ENCODE data around the gene NCMAP.
"Not testable (repeated sequence)": the region's sequence is repeated elsewhere in the genome, so short reads cannot be mapped to it uniquely, and the experiment has no call there.

NCMAP gene

DNA sequence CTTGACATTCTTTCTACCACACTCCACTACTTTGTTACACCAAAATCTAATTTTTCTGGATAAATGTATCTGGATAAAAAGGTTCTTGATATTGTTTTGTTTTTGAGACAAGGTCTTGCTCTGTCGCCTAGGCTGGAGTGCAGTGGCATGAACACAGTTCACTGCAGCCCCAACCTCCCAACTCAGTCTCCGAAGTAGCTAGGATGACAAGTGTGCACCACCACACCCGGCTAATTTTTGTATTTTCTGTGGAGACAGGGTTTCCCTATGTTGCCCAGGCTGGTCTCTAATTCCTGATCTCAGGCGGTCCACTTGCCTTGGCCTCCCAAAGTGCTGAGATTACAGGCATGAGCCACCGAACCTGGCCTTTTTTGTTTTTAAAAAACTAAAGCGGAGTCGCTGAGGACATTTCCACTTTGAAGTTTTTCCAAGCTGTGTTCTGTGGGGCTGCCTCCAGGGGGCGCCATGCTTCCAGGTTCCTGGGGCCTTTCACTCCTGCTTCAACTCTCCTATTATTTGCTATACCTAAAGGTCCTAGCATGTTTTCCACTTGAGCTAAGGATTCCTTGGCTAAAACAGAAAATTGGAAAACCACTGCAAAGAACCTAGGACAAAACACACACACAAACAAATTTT is 14.1 kb upstream of the NCMAP start:
- FAIRE-seq (no peak), DNase-seq (ENCODE audit: low spot score) (no peak)

DNA sequence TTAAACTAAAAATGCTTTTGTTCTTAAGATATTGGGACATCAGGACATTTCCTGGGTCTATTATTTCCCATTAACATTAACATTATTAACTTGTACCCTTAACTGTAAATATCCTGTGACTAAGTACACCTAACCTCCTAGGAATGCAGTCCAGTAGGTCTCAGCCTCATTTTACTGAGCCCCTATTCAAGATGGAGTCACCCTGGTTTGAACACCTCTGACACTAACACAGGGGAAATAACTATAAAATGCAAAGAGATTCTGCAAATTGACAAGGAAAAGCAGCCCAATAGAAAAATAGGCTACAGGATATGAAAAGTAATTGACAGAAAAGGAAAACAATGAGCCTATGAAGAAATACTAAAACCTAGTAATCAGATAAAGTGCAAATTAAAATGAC is 11.6 kb upstream of the NCMAP start:
- FAIRE-seq (no peak), DNase-seq (ENCODE audit: low spot score) (no peak)

- DNase-seq (ENCODE audit: low spot score): no peak
- FAIRE-seq: no peak
Observed at GRCh38 chr1:24545662-24546061, 10.2 kb upstream of the NCMAP start.

DNA sequence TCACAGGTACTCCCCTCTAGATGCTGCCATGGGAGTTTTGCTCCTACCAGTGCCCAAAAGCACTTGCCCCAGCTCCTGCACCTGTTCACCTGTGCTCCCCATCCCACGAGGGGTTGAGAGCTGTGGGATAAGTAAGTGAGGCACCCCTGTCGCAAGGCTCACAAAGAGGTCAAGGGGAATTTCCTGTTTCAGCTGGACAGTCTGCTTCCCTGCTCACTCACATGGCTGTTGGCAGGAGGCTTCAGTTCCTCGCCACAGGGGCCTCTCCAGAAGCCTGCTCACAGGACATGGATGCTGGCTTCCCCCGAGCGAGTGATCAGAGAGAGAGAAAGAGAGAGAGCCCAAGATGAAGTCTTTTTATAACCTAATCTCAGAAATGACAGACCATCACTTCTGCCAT is 8.7 kb upstream of the NCMAP start:
- DNase-seq (ENCODE audit: low spot score) (no peak), FAIRE-seq (peak; percentile 17)

DNA sequence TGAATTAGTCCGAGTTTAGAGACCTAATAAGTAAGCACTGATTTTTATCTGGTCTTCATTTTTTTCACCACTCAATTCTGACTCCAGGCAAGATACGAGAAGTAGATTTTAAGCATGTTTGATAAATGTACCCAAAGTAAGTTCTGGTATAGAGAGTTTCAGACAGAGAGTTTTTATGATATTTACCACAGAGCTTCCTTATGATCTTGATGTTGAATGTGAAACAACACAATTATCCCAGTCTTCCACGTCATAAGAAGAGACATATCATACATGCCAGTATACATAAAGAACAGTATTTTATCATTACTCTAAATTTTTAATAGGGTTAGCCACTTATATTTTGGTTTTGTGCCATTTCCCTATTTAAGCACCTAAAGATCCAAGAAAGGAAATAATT is 7.8 kb upstream of the NCMAP start:
- DNase-seq (ENCODE audit: low spot score): no peak
- no peak for FAIRE-seq

DNA sequence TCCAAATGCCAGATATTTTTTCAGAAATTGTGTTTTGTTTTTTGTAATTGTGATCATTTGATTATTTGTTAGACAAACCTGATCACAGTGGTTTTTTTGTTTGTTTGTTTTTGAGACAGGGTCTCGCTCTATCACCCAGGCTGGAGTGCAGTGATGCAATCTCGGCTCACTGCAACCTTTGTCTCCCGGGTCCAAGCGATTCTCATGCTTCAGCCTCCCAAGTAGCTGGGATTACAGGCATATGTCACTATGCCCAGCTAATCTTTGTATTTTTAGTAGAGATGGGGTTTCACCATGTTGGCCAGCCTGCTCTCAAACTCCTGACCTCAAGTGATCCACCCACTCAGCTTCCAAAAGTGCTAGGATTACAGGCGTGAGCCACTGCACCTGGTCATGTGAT is 6.7 kb upstream of the NCMAP start:
- DNase-seq (ENCODE audit: low spot score); FAIRE-seq: not testable (repeated sequence)

- no peak for FAIRE-seq
- no peak for DNase-seq (ENCODE audit: low spot score)
Observed at GRCh38 chr1:24551290-24551959, 4.5 kb upstream of the NCMAP start.

- DNase-seq (ENCODE audit: low spot score) (no peak), FAIRE-seq (no peak)
Observed at GRCh38 chr1:24551960-24552571, 3.8 kb upstream of the NCMAP start.

GRCh38 chr1:24553931-24554330 is 2.0 kb upstream of the NCMAP start:
- DNase-seq (ENCODE audit: low spot score) (no peak), FAIRE-seq (no peak)

DNA sequence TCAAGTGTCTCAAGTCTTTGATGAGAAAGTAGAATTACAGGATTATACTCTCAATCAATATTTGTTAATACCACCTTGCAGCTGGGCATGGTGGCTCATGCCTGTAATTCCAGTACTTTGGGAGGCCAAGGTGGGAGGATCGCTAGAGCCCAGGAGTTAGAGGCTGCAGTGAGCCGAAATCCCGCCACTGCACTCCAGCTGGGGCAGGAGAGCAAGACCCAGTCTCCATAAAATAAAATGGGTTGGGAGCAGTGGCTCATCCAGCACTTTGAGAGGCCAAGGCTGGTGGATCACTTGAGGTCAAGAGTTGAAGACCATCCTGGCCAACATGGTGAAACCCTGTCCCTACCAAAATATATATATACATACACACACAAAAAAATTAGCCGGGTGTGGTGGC is 1.2 kb upstream of the NCMAP start:
- FAIRE-seq (no peak), DNase-seq (ENCODE audit: low spot score) (no peak)

DNA sequence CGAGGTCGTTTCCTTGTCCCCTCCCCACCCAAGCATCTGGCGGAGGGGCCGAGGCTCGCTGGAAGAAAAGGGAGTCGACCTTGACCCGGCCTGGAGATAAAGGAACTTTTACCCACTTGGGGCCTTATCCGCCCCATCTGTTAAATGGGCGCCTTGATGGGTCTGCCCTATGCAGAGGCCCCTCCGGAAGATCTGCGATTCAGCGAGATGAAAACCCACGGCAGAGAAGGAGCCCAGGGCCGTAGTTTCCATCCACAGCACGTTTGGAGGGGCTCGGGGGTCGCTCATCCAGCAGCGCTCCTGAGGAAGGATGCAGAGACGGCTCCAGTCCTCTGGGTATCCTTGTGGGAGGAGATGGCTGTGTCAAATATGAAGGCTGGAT is 518 bp downstream of the NCMAP start:
- DNase-seq (ENCODE audit: low spot score): no peak
- FAIRE-seq: no peak

- DNase-seq (ENCODE audit: low spot score) (no peak), FAIRE-seq (no peak)
Observed at GRCh38 chr1:24557220-24557619, 1.3 kb downstream of the NCMAP start.

- no peak for FAIRE-seq
- DNase-seq (ENCODE audit: low spot score): no peak
Observed at GRCh38 chr1:24557711-24558131, 1.8 kb downstream of the NCMAP start.

DNA sequence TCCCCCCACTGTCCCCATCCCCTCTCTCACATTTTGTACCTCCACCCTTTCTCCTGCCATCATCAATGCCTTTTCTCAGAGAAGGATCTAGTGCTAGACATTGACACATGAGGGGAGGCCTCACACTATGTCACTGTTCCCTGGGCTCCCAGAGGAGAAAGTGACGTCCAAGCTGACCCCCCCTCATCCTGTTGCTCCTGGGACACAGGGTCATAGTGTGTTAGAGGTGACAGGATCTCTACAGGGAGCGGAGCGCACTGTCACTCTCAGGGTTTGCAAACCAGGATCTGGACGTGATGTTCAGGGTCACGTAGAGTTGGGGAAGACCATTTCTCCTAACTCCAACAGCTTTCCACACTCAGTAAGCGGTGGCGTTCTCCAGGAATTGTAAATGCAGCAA is 2.6 kb downstream of the NCMAP start:
- FAIRE-seq: peak; percentile 77
- DNase-seq (ENCODE audit: low spot score): no peak

GRCh38 chr1:24558902-24559791 is 3.3 kb downstream of the NCMAP start:
- no peak for FAIRE-seq
- peak; percentile 58 for DNase-seq (ENCODE audit: low spot score)

DNA sequence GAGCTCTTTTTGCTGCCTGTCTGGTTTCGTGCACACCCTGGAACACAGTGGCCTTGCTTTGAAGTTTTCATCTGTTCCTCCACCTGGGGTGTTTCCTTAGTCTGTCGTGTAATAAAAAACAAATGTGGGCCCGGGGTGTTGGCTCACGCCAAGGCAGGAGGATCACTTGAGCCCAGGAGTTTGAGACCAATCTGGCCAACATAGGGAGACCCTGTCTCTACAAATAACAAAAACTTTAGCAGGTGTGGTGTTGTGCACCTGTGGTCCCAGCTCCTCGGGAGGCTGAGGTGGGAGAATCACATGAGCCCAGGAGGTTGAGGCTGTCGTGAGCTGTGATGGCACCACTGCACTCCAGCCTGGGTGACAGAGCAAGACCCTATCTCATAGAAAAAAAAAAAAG is 4.5 kb downstream of the NCMAP start:
- DNase-seq (ENCODE audit: low spot score) (no peak), FAIRE-seq (no peak)

DNA sequence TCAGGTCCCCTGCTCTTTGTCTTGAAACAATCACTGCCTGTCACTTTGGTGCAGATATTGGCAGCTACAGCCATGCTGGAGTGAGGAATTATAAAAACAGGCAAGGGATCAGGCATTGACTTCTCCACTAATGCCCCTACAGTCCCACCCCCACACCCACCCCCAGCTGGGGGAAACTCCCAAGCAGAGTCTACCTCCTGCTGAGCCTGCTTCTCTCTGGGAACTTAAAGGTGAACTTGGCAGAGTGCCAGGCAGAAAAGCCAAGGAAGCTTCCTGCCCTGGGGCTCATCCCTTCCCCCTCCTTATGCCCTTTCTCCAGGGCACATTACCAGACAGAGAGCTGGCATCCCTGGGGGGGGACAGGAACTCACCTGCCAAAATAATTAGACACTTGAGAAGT is 6.7 kb downstream of the NCMAP start:
- no peak for DNase-seq (ENCODE audit: low spot score)
- no peak for FAIRE-seq

DNA sequence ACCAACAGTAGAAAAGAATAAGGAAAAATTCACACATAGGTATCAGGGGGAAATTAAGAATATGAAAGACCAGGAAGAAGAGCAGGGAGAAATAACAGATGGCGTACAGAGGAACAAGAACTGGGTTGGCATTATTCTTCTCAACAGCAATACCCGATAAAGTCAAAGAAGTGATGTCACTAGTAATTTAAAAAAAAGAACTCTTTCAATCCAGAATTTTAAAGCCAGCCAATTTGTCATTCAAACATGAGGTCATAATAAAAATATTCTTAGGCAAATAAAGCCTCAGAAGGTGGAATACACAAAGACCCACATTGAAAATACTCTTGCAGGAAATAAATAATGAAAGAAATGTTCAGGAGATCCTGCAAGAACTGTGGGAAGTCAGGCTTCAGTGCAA is 8.8 kb downstream of the NCMAP start:
- FAIRE-seq: no peak
- no peak for DNase-seq (ENCODE audit: low spot score)

GRCh38 chr1:24566236-24566867 is 10.5 kb downstream of the NCMAP start:
- DNase-seq (ENCODE audit: low spot score) (no peak), FAIRE-seq (no peak)

- FAIRE-seq (no peak), DNase-seq (ENCODE audit: low spot score) (peak; percentile 39)
Observed at GRCh38 chr1:24567792-24568388, 12.0 kb downstream of the NCMAP start.

- FAIRE-seq (no peak), DNase-seq (ENCODE audit: low spot score) (no peak)
Observed at GRCh38 chr1:24568475-24568874, 12.6 kb downstream of the NCMAP start.
